GM10248 (cell line): Measurements from ENCODE around the gene CPNE6.
A peak's percentile ranks its signal among the peaks of the same experiment; 100 is the strongest.

ENCODE experiments used
- CTCF ChIA-PET: fragments of 300-600 bp; sonication (Branson Sonifier 250); formaldehyde crosslinking; extraction: SDS; loops from one replicate; lab custom pipeline; 2021; ENCODE audit warnings: antibody characterized with exemption; lab: Yijun Ruan, JAX
- POLR2A ChIA-PET: fragments of 350-650 bp; sonication (Branson Sonifier 250); formaldehyde crosslinking; extraction: SDS; loops from one replicate; lab custom pipeline; 2020; ENCODE audit warnings: antibody characterized with exemption; lab: Yijun Ruan, JAX
- DNase-seq: peaks from one replicate; pipeline ENCODE4 v3.0.0; 2012; ENCODE audit errors: extremely low spot score
- CTCF ChIP-seq: IDR thresholded peaks from 2 replicates; pipeline ENCODE4 v1.5.1; 2012; ENCODE audit warnings: mild to moderate bottlenecking, low read depth; ENCODE audit errors: extremely low read depth, missing control alignments, control extremely low read depth

CPNE6 gene

GRCh38 chr14:24051789-24052655, 19.3 kb upstream of the CPNE6 start, which contains the start of gene CARMIL3:
CARMIL3 (plus strand) TSS chr14:24052009; CDS start chr14:24052154, 145 bp downstream.
- no peak for TF ChIP-seq CTCF
- peak; percentile 92 for DNase-seq
- CTCF ChIA-PET: interaction anchor here (1.0 to 2.4 kb wide), 9 partner anchors 10 to 420 kb away, joined by 3 to 9 read pairs (median 5); no protein-coding TSS in a partner anchor
- POLR2A ChIA-PET: interaction anchor here (0.6 kb wide), 1 partner anchor 597 kb away, joined by 6 read pairs; no protein-coding TSS in a partner anchor

DNA sequence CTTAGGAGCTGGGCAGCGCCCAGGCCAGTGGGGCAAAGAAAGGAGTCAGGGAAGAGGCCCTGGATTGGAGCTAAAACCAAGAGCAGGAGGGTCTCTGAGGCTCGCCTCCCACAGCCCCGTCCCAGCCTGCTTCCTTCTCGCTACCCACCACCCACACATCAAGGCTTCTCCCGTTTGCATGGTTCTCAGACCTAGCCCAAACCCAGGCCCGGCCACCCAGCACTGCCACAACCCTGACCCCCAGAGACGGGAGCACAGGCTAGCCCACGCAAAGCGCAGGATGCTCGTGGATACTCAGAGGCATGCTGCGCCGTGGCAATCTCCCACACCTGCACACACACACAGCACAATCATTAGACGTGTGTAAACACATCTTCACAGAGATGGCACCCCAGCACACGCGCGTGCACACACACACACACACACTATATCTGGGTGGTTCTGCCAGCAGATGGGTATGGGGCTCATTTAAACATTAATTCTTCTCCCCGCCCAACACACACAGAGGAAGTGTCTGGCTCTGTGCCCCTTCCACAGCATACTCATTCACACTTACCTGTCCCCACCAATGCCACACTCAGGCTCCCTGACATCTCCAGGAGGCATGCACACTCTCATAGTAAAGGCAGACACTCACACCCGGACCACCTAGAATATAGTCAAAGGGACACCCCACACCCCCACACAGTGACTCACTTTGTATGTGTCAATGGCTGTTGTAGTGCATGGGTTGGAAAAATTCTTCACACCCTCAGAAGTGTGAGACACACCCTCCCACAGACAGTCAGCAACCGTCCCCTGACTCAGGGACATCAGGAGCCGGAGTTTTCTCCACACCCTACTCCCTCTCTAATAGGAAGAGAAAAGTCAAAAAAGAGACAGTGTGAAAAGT, 18.5 kb upstream of the CPNE6 start:
- DNase-seq: no peak
- TF ChIP-seq CTCF: no peak
- CTCF ChIA-PET: interaction anchor here (1.0 to 7.0 kb wide), 6 partner anchors 12 to 54 kb away, joined by 5 to 88 read pairs (median 6); no protein-coding TSS in a partner anchor
- POLR2A ChIA-PET: interaction anchor here (0.6 kb wide), 1 partner anchor 598 kb away, joined by 6 read pairs; no protein-coding TSS in a partner anchor

- no peak for DNase-seq
- TF ChIP-seq CTCF: no peak
- CTCF ChIA-PET: interaction anchor here (0.8 to 7.0 kb wide), 7 partner anchors 10 to 254 kb away, joined by 3 to 88 read pairs (median 4); partner anchors contain the start of gene CIDEB
- POLR2A ChIA-PET: interaction anchor here (0.6 kb wide), 1 partner anchor 61 kb away, joined by 3 read pairs; the partner anchor contains the start of genes DCAF11 and NRL
Observed at GRCh38 chr14:24053548-24054323, 17.6 kb upstream of the CPNE6 start.

DNA sequence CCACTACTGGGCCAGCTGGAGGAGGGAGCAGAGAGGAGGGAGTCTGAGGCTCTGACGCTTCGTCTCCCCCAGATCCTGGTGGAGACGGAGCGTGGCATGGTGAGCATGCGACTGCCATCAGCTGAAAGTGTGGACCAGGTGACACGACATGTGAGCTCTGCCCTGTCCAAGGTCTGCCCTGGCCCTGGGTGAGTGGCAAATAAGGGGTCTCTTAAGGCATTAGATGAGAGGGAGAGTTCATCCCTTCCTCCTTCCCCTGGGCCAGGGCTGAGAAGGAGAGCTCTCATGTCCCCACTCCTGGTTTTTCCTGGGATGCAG, 17.1 kb upstream of the CPNE6 start:
- no peak for DNase-seq
- ChIA-PET POLR2A (interaction anchor here (0.6 kb wide), 1 partner anchor 60 kb away, joined by 3 read pairs; the partner anchor contains the start of genes DCAF11 and NRL), CTCF (interaction anchor here (0.7 to 7.0 kb wide), 9 partner anchors 9 to 254 kb away, joined by 3 to 88 read pairs (median 3); partner anchors contain the start of gene CIDEB)
- no peak for TF ChIP-seq CTCF

DNA sequence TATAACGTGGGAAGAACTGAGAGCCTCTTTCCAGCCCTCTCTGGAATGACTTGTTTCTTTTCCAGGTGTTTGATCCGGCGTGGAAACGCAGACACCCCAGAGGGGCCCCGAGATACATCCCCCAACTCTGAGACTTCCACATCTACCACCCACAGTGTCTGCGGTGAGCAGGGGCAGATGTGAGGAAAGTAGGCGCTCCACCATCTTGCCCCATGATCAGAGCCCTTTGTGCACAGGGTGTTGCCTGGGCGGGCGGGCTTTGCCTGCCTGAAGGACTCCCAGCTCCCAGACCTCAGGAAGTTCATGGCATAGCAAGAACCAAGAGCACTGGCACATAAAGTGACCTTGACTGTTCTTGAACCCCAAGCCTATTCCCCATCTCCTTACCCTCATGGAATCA, 16.7 kb upstream of the CPNE6 start:
- CTCF ChIA-PET: interaction anchor here (0.7 to 7.0 kb wide), 8 partner anchors 9 to 253 kb away, joined by 3 to 88 read pairs (median 4); partner anchors contain the start of gene CIDEB
- POLR2A ChIA-PET: no interaction called here
- no peak for TF ChIP-seq CTCF
- DNase-seq: no peak
